KOPT-K1 (cell line): ENCODE measurements around the gene DUS2.
"Not testable (repeated sequence)": the region's sequence is repeated elsewhere in the genome, so short reads cannot be mapped to it uniquely, and the experiment has no call there.

ENCODE experiments used
- H3K27ac ChIP-seq: fragments of 200-600 bp; sonication (generic); 2 replicates; pipeline ENCODE4 v1.5.1; 2016; ENCODE audit warnings: antibody characterized with exemption, mild to moderate bottlenecking, low read depth, low read length; ENCODE audit not compliant: poor library complexity, severe bottlenecking
- H3K36me3 ChIP-seq: fragments of 200-600 bp; sonication (generic); 2 replicates; pipeline ENCODE4 v1.5.1; 2017; ENCODE audit warnings: antibody characterized with exemption, mild to moderate bottlenecking, low read length, moderate library complexity; ENCODE audit not compliant: insufficient read depth
- H3K9me3 ChIP-seq: fragments of 200-600 bp; sonication (generic); 2 replicates; pipeline ENCODE4 v1.5.1; 2017; ENCODE audit warnings: antibody characterized with exemption, low read length, mild to moderate bottlenecking; ENCODE audit not compliant: insufficient read depth, poor library complexity, severe bottlenecking

The DUS2 gene

GRCh38 chr16:67993207-67994039 is 29.7 kb upstream of the DUS2 start:
- Histone ChIP-seq H3K27ac (peak overlapping the region; percentile 66), H3K9me3 (peaks cover 2% of the 10 kb centered on the region), H3K36me3 (no peaks in the 10 kb centered on the region)

- peak overlapping the region; percentile 66 for H3K27ac ChIP-seq
- H3K36me3 ChIP-seq, H3K9me3 ChIP-seq: not testable (repeated sequence)
These were observed 29.1 kb upstream of the DUS2 start for GRCh38 chr16:67994040-67994408.

GRCh38 chr16:67995423-67995822 is 27.7 kb upstream of the DUS2 start:
- H3K27ac ChIP-seq: no peak overlapping the region
- no peaks in the 10 kb centered on the region for H3K36me3 ChIP-seq
- peaks cover 3% of the 10 kb centered on the region for H3K9me3 ChIP-seq

- H3K36me3 ChIP-seq: no peaks in the 10 kb centered on the region
- H3K27ac ChIP-seq: no peak overlapping the region
- peaks cover 3% of the 10 kb centered on the region for H3K9me3 ChIP-seq
These were observed 26.4 kb upstream of the DUS2 start for GRCh38 chr16:67996666-67997065.

- H3K9me3 ChIP-seq: not testable (repeated sequence)
- peak overlapping the region; percentile 53 for H3K27ac ChIP-seq
These were observed 24.8 kb upstream of the DUS2 start for GRCh38 chr16:67998231-67998778.

GRCh38 chr16:67998779-67999688 is 24.1 kb upstream of the DUS2 start, which contains the start of gene DPEP2:
Gene DPEP2 (minus strand): TSS chr16:67999484. CDS start chr16:67993212, 6,272 bp downstream.
- H3K27ac ChIP-seq: peak within 1 kb of the TSS; percentile 53
- not testable (repeated sequence) for H3K36me3 ChIP-seq, H3K9me3 ChIP-seq

More at GRCh38 chr16:67998231-67998778, 24.8 kb upstream of the DUS2 start:
- H3K36me3 ChIP-seq: not testable (repeated sequence)

- H3K9me3 ChIP-seq: peaks cover 3% of the 10 kb centered on the region
- no peaks in the 10 kb centered on the region for H3K36me3 ChIP-seq
- peak overlapping the region; percentile 53 for H3K27ac ChIP-seq
These were observed 23.1 kb upstream of the DUS2 start for GRCh38 chr16:67999985-68000384.

GRCh38 chr16:68000450-68000849 is 22.6 kb upstream of the DUS2 start:
- peaks cover 3% of the 10 kb centered on the region for H3K9me3 ChIP-seq
- no peak overlapping the region for H3K27ac ChIP-seq

GRCh38 chr16:68003031-68003430 is 20.1 kb upstream of the DUS2 start:
- Histone ChIP-seq H3K27ac (no peak overlapping the region), H3K36me3 (no peaks in the 10 kb centered on the region), H3K9me3 (peaks cover 3% of the 10 kb centered on the region)

More at GRCh38 chr16:68000450-68000849, 22.6 kb upstream of the DUS2 start:
- no peaks in the 10 kb centered on the region for H3K36me3 ChIP-seq

GRCh38 chr16:68005211-68005610 is 17.9 kb upstream of the DUS2 start:
- H3K9me3 ChIP-seq: no peaks in the 10 kb centered on the region
- no peaks in the 10 kb centered on the region for H3K36me3 ChIP-seq
- H3K27ac ChIP-seq: no peak overlapping the region

GRCh38 chr16:68005786-68006286 is 17.2 kb upstream of the DUS2 start:
- H3K9me3 ChIP-seq: no peaks in the 10 kb centered on the region
- no peaks in the 10 kb centered on the region for H3K36me3 ChIP-seq
- H3K27ac ChIP-seq: no peak overlapping the region

GRCh38 chr16:68009157-68009735 is 13.8 kb upstream of the DUS2 start:
- H3K9me3 ChIP-seq: no peaks in the 10 kb centered on the region
- H3K27ac ChIP-seq: no peak overlapping the region
- no peaks in the 10 kb centered on the region for H3K36me3 ChIP-seq

- H3K9me3 ChIP-seq, H3K36me3 ChIP-seq, H3K27ac ChIP-seq: not testable (repeated sequence)
These were observed 13.2 kb upstream of the DUS2 start for GRCh38 chr16:68009872-68010271.

GRCh38 chr16:68013440-68013839 is 9.6 kb upstream of the DUS2 start:
- H3K27ac ChIP-seq: no peak overlapping the region
- H3K36me3 ChIP-seq: no peaks in the 10 kb centered on the region
- H3K9me3 ChIP-seq: no peaks in the 10 kb centered on the region
